ENCODE measurements around the gene ASH1L.

- TF ChIP-seq ZNF24 (IDR thresholded peaks at IDR 0.05) (no peak), CTCF (IDR thresholded peaks at IDR 0.05 in 2 of 3, conservative IDR thresholded peaks at IDR 0.05 in 1 of 3; ENCODE audit: insufficient read depth in 2 of 3, low read depth in 1 of 3, low read length in 3 of 3) (no peak), ZNF518B (CRISPR knock-in tag; IDR thresholded peaks at IDR 0.05) (no peak), MEF2D (tag; conservative IDR thresholded peaks at IDR 0.05; ENCODE audit: low read depth) (no peak), ZNF324 (CRISPR knock-in tag; IDR thresholded peaks at IDR 0.05) (no peak), EZH2 (IDR thresholded peaks at IDR 0.05; ENCODE audit: borderline replicate concordance, low read depth, low read length) (no peak), U2AF2 (optimal IDR thresholded peaks at IDR 0.05; ENCODE audit: low read depth, low read length) (no peak), MEIS2 (IDR thresholded peaks at IDR 0.05; ENCODE audit: partially characterized antibody) (no peak)
These were observed 34.3 kb upstream of the ASH1L start for GRCh38 chr1:155596864-155597263.
